Esophagus mucosa (tissue), 1 donor: Measurements from ENCODE around the gene UBFD1. TPM values are rescaled to one million over a fixed set of nuclear protein-coding genes. Genes with fewer than 3 reads are reported as not detected.
"Not testable (repeated sequence)": the region's sequence is repeated elsewhere in the genome, so short reads cannot be mapped to it uniquely, and the experiment has no call there.

Source experiments
- ATAC-seq: fragments of 200-7000 bp; cut with Tn5 transposase; one replicate; pipeline ENCODE4 v1.9.1; 2020
- total RNA-seq: library from RNA; stranded (reverse); gene quantifications from one replicate; pipeline ENCODE4 v1.2.4, GENCODE V29; 2023
- donor health status: DM: yes; HTN: yes; CAD: no.

Gene UBFD1
- total RNA-seq, 1 donor from 2014 or later = 27.3 TPM

DNA sequence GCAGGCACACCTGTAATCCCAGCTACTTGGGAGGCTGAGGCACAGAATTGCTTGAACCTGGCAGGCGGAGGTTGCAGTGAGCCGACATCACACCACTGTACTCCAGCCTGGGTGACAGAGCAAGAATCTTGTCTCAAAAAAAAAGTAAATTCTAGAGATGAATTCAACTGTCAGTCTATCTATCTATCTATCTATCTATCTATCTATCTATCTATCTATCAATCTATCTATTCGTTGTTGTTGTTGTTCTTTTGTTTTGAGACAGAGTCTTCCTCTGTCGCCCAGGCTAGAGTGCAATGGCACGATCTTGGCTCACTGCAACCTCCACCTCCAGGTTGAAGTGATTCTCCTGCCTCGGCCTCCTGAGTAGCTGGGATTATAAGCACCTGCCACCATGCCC lies 53.4 kb downstream of the UBFD1 start:
- ATAC-seq = not testable (repeated sequence)

DNA sequence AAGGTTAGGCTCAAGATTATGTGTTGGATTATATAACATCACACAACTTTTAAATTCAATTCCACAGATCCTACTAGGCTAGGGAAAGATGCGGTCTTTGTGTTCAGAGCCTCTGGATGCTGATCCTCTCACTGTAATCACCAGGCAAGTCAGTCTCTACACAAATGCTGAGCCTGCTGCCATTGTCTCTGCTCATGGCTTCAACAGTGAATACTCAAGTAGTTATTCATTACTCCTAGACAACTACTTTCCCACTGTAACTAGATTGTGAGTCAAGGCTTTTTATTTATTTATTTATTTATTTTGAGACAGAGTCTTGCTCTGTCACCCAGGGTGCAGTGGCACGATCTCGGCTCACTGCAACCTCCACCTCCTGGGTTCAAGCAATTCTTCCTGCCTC lies 54.4 kb downstream of the UBFD1 start:
- no peak for ATAC-seq

DNA sequence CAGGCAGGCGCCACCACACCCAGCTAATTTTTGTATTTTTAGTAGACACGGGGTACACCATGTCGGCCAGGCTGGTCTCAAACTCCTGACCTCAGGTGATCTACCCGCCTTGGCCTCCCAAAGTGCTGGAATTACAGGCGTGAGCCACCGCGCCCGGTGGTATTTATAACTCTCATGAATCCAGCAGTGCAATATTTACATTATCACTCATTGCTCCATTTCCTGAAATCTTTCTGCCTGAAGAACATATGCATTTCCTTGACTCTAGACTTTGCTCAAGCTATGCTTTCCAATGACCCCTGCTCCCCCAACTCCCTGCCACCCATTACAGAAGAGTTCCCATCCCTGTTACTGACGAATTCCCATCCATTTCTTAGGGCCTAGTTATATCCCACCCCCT lies 58.3 kb downstream of the UBFD1 start:
- no peak for ATAC-seq

Other genes starting within 250 kb of the UBFD1 start
- 14.8 TPM for gene COG7, start 104.5 kb upstream of the UBFD1 start, total RNA-seq
- 24.6 TPM for gene GGA2, start 47.2 kb upstream of the UBFD1 start, total RNA-seq
- gene EARS2, start 377 bp upstream of the UBFD1 start, total RNA-seq = 13.5 TPM
- gene NDUFAB1, start 38.6 kb downstream of the UBFD1 start, total RNA-seq = 79.5 TPM
- 11.3 TPM for gene PALB2, start 83.6 kb downstream of the UBFD1 start, total RNA-seq
- 42.3 TPM for gene DCTN5, start 83.7 kb downstream of the UBFD1 start, total RNA-seq
- 29.9 TPM for gene PLK1, start 121.2 kb downstream of the UBFD1 start, total RNA-seq
- 0.36 TPM for gene ERN2, start 155.5 kb downstream of the UBFD1 start, total RNA-seq
- 0.08 TPM for gene CHP2, start 197.3 kb downstream of the UBFD1 start, total RNA-seq